C4-2B (cell line): ENCODE results near the gene ERICH6.

ENCODE experiments used
- ZFX ChIP-seq: fragments of 450-650 bp; IDR thresholded peaks from 2 replicates; pipeline ENCODE4 v1.6.1; 2017
- TF ChIP-seq, protein P1 (sequence below): fragments of 450-650 bp; conservative IDR thresholded peaks from 2 replicates; pipeline ENCODE4 v1.5.1; 2017; ENCODE audit warnings: mild to moderate bottlenecking

DNA sequence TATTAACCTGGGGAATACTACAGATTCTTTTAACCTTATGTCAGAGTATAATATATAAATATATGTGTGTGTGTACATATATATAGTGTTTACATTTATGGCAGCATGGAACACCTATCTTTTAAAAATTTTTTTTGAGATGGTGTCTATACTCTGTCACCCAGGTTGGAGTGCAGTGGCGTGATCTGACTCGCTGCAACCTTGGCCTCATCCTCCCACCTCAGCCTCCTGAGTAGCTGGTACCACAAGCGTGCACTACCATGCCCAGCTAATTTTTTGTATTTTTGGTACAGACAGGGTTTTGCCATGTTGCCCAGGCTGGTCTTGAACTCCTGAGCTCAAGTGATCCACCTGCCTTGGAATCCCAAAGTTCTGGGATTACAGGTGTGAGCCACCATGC is 18.5 kb upstream of the ERICH6 start:
- TF ChIP-seq, protein P1, sequence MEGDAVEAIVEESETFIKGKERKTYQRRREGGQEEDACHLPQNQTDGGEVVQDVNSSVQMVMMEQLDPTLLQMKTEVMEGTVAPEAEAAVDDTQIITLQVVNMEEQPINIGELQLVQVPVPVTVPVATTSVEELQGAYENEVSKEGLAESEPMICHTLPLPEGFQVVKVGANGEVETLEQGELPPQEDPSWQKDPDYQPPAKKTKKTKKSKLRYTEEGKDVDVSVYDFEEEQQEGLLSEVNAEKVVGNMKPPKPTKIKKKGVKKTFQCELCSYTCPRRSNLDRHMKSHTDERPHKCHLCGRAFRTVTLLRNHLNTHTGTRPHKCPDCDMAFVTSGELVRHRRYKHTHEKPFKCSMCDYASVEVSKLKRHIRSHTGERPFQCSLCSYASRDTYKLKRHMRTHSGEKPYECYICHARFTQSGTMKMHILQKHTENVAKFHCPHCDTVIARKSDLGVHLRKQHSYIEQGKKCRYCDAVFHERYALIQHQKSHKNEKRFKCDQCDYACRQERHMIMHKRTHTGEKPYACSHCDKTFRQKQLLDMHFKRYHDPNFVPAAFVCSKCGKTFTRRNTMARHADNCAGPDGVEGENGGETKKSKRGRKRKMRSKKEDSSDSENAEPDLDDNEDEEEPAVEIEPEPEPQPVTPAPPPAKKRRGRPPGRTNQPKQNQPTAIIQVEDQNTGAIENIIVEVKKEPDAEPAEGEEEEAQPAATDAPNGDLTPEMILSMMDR, result no peak
- no peak for TF ChIP-seq ZFX
